OCI-LY7 (cell line): Measurements from ENCODE around the gene NFATC2. TPM values are rescaled to one million over a fixed set of nuclear protein-coding genes. Genes with fewer than 3 reads are reported as not detected.

Source experiments
- BruUV-seq: library from RNA; stranded (reverse); fragments of 400-500 nt; replicated peaks from 2 replicates; lab custom pipeline; 2021; lab: Mats Ljungman, UMichigan
- CTCF ChIA-PET: fragments of 300-600 bp; sonication (Branson Sonifier 250); formaldehyde crosslinking; loops from one replicate; lab custom pipeline; 2022; ENCODE audit warnings: antibody characterized with exemption; ENCODE audit not compliant: unreplicated experiment; lab: Charles Lee
- POLR2A ChIA-PET: fragments of 300-600 bp; sonication (Branson Sonifier 250); formaldehyde crosslinking; loops from one replicate; lab custom pipeline; 2022; ENCODE audit warnings: antibody characterized with exemption; lab: Charles Lee
- DNase-seq: peaks from one replicate; pipeline ENCODE4 v3.0.0-alpha.2; 2015; ENCODE audit warnings: low spot score
- H2AFZ ChIP-seq: fragments of 200-600 bp; sonication (generic), shearing (Covaris generic); 2 replicates; pipeline ENCODE4 v1.6.1; 2014; ENCODE audit warnings: mild to moderate bottlenecking, antibody characterized with exemption, low read length, moderate library complexity
- H3K27ac ChIP-seq: fragments of 200-600 bp; sonication (generic); 2 replicates; pipeline ENCODE4 v1.5.1; 2014; ENCODE audit warnings: mixed run types, low read depth, mild to moderate bottlenecking, moderate library complexity, low read length, inconsistent platforms; ENCODE audit not compliant: poor library complexity, severe bottlenecking
- H3K36me3 ChIP-seq: fragments of 200-600 bp; sonication (generic); 2 replicates; pipeline ENCODE4 v1.6.1; 2014; ENCODE audit warnings: mild to moderate bottlenecking, antibody characterized with exemption, low read length, moderate library complexity, mixed read lengths; ENCODE audit not compliant: insufficient read depth
- H3K4me1 ChIP-seq: fragments of 200-600 bp; sonication (generic); 2 replicates; pipeline ENCODE4 v1.5.1; 2014; ENCODE audit warnings: mild to moderate bottlenecking, low read length; ENCODE audit not compliant: insufficient read depth, poor library complexity, severe bottlenecking
- H3K4me2 ChIP-seq: fragments of 200-600 bp; sonication (generic); 2 replicates; pipeline ENCODE4 v1.6.1; 2014; ENCODE audit warnings: mild to moderate bottlenecking, low read length
- H3K4me3 ChIP-seq: fragments of 200-600 bp; sonication (generic); 2 replicates; pipeline ENCODE4 v1.5.1; 2014; ENCODE audit warnings: mild to moderate bottlenecking, low read depth, low read length; ENCODE audit not compliant: poor library complexity, severe bottlenecking
- H3K79me2 ChIP-seq: fragments of 200-600 bp; sonication (generic); 2 replicates; pipeline ENCODE4 v1.6.1; 2016; ENCODE audit warnings: low read depth, mild to moderate bottlenecking, low read length, moderate library complexity, mixed read lengths; ENCODE audit not compliant: insufficient read depth
- H3K9me2 ChIP-seq: fragments of 200-600 bp; sonication (generic); 2 replicates; pipeline ENCODE4 v1.6.1; 2016; ENCODE audit warnings: mild to moderate bottlenecking, low read length, mixed read lengths; ENCODE audit not compliant: insufficient read depth
- H3K9me3 ChIP-seq: fragments of 200-600 bp; sonication (generic); 2 replicates; pipeline ENCODE4 v1.6.1; 2014; ENCODE audit warnings: mild to moderate bottlenecking, mixed run types, low read length, mixed read lengths
- H4K20me1 ChIP-seq: fragments of 200-600 bp; sonication (generic); 2 replicates; pipeline ENCODE4 v1.6.1; 2014; ENCODE audit warnings: mild to moderate bottlenecking, antibody characterized with exemption, low read length, moderate library complexity, mixed read lengths; ENCODE audit not compliant: insufficient read depth
- EZH2phosphoT487 ChIP-seq: fragments of 200-600 bp; sonication (generic); IDR thresholded peaks from 2 replicates; pipeline ENCODE4 v1.6.1; 2018; ENCODE audit warnings: low read depth, borderline replicate concordance, mild to moderate bottlenecking, mixed run types, antibody characterized with exemption, low read length, moderate library complexity, mixed read lengths
- intact Hi-C: fragments of 100-400 bp; cut with micrococcal nuclease; formaldehyde crosslinking; loops from one replicate; pipeline ENCODE4 v1.10.0; 2022; ENCODE audit not compliant: unreplicated experiment
- total RNA-seq, 2 experiments: library from RNA; depleted of rRNA in 1 of 2; stranded (reverse); fragments of >200 nt in 1 of 2; shearing (Covaris generic) in 1 of 2; gene quantifications; 2 replicates each; pipeline ENCODE4 v1.2.3, GENCODE V29; 2014 to 2022
- TF ChIP-seq, protein P1 (sequence below): fragments of 200-600 bp; sonication (generic); conservative IDR thresholded peaks from 2 replicates; pipeline ENCODE4 v1.5.1; 2014; ENCODE audit warnings: mild to moderate bottlenecking, antibody characterized with exemption, low read length, moderate library complexity, mixed read lengths

Gene NFATC2
- total RNA-seq, 2 experiments from 2014 or later = 12.5 to 43.8 TPM

DNA sequence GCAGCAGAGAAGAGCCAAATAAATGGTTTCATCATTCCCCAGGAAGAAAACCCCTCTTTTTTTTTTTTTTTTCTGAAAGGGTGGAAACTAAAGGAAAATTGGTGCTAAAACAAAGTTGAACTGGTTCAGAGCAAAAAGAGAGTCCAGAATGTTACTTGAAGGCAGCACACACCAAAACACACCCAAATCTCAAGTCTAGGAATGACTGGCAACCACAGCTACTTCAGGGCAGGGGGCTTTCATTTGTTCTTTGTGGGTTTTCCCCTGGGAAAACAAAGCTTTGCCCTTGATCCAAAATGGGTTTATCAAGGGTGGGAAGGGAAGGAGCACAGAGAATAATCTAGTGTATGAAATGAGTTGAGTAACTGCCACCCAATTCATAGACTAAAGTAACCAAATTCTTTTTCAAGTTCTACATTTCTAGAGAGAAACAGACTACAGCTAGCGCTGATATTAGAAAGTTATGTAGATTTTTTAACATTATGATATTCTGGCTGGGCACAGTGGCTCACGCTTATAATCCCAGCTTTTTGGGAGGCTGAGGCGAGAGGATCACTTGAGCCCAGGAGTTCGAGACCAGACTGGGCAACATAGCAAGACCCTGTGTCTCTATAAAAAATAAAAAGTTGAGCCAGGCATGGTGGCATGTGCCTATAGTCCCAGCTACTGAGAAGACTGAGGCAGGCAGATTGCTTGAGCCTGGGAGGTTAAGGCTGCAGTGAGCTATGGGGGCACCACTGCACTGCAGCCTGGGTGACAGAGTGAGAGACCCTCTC, 119.8 kb downstream of the NFATC2 start:
- H3K9me3 ChIP-seq = no peaks in the 10 kb centered on the region
- no peak overlapping the region for H2AFZ ChIP-seq
- CTCF ChIA-PET = no interaction called here
- no peaks in the 10 kb centered on the region for H3K79me2 ChIP-seq
- no peak overlapping the region for H3K4me3 ChIP-seq
- no TSS peak for BruUV-seq
- TF ChIP-seq, protein P1, sequence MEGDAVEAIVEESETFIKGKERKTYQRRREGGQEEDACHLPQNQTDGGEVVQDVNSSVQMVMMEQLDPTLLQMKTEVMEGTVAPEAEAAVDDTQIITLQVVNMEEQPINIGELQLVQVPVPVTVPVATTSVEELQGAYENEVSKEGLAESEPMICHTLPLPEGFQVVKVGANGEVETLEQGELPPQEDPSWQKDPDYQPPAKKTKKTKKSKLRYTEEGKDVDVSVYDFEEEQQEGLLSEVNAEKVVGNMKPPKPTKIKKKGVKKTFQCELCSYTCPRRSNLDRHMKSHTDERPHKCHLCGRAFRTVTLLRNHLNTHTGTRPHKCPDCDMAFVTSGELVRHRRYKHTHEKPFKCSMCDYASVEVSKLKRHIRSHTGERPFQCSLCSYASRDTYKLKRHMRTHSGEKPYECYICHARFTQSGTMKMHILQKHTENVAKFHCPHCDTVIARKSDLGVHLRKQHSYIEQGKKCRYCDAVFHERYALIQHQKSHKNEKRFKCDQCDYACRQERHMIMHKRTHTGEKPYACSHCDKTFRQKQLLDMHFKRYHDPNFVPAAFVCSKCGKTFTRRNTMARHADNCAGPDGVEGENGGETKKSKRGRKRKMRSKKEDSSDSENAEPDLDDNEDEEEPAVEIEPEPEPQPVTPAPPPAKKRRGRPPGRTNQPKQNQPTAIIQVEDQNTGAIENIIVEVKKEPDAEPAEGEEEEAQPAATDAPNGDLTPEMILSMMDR = no peak
- no peak for TF ChIP-seq EZH2phosphoT487
- DNase-seq = no peak
- no peak overlapping the region for H3K27ac ChIP-seq
- no peaks in the 10 kb centered on the region for H3K9me2 ChIP-seq
- H3K36me3 ChIP-seq = peaks cover 95% of the 10 kb centered on the region
- intact Hi-C loops = no loop called here
- no peak overlapping the region for H3K4me2 ChIP-seq
- POLR2A ChIA-PET = no interaction called here
- peaks cover 60% of the 10 kb centered on the region for H3K4me1 ChIP-seq
- H4K20me1 ChIP-seq = no peaks in the 10 kb centered on the region

DNA sequence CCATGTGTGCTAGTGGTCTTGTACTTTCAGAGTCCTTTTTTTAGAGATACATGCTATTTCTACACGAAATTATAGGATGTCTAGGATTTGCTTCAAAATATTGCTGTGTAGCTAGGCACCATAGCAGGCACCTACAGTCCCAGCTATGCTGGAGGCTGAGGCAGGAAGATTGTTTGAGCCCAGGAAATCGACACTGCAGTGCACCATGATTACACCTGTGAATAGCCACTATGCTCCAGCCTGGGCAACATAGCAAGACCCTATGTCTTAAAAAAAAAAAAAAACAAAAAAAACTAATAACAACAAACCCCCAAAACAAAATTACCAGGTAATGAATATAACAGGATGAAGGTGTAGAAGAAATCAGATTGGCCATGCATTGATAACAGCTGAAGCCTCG, 121.7 kb downstream of the NFATC2 start:
- no peak for TF ChIP-seq EZH2phosphoT487
- TF ChIP-seq, protein P1 = no peak
- no TSS peak for BruUV-seq
- no peaks in the 10 kb centered on the region for H4K20me1 ChIP-seq
- H2AFZ ChIP-seq = no peak overlapping the region
- peaks cover 97% of the 10 kb centered on the region for H3K36me3 ChIP-seq
- POLR2A ChIA-PET = interaction anchor here (0.8 kb wide), 1 partner anchor 16 kb away, joined by 3 read pairs; no protein-coding TSS in a partner anchor
- H3K27ac ChIP-seq = peak overlapping the region; percentile 34
- intact Hi-C loops = no loop called here
- H3K4me2 ChIP-seq = no peak overlapping the region
- no peaks in the 10 kb centered on the region for H3K9me2 ChIP-seq
- no peaks in the 10 kb centered on the region for H3K9me3 ChIP-seq
- no peak for DNase-seq
- no peaks in the 10 kb centered on the region for H3K79me2 ChIP-seq
- CTCF ChIA-PET = no interaction called here
- H3K4me3 ChIP-seq = no peak overlapping the region
- peaks cover 59% of the 10 kb centered on the region for H3K4me1 ChIP-seq

DNA sequence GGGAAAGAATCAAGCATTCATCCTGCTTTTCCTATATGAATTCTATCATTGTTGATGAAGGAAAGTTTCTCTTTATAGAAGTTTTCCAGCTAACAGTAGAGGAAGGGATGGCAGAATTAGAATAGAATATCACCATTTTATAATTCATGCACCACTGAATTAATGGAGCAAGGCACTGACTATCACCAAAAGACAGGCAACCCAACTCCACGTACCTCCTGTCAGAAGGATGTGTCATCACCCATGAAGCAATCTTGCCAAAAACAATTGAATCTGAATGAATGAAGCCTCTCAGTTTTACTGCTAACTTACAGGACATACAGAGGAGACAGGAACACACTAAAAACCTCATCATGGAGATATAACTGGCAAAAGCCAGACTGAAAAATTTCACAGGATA, 122.4 kb downstream of the NFATC2 start:
- Histone ChIP-seq H4K20me1 (no peaks in the 10 kb centered on the region), H3K4me1 (peaks cover 59% of the 10 kb centered on the region), H3K36me3 (peaks cover 97% of the 10 kb centered on the region), H3K4me3 (no peak overlapping the region), H3K79me2 (no peaks in the 10 kb centered on the region), H2AFZ (no peak overlapping the region), H3K27ac (peak overlapping the region; percentile 34), H3K9me2 (no peaks in the 10 kb centered on the region), H3K9me3 (no peaks in the 10 kb centered on the region), H3K4me2 (peak overlapping the region; percentile 6; the same call in 1 of the 2 replicates)
- no peak for TF ChIP-seq EZH2phosphoT487
- TF ChIP-seq, protein P1 = no peak
- no TSS peak for BruUV-seq
- POLR2A ChIA-PET = no interaction called here
- CTCF ChIA-PET = no interaction called here
- no peak for DNase-seq
- intact Hi-C loops = no loop called here
